K562 (cell line): ENCODE results near the gene PTPRG. TPM values are rescaled to one million over a fixed set of nuclear protein-coding genes. Genes with fewer than 3 reads are reported as not detected.

ENCODE experiments used
- ATAC-seq: fragments of 200-7000 bp; cut with Tn5 transposase; 3 replicates; pipeline ENCODE4 v1.9.1; 2020; ENCODE audit warnings: moderate library complexity
- BruUV-seq: library from RNA; stranded (reverse); fragments of 400-500 nt; replicated peaks from 2 replicates; lab custom pipeline; 2021; lab: Mats Ljungman, UMichigan
- CTCF ChIA-PET: fragments of 300-600 bp; formaldehyde crosslinking; extraction: SDS; loops from one replicate; lab custom pipeline; 2021; ENCODE audit warnings: low intra/inter-chr PET ratio; lab: Yijun Ruan, JAX
- POLR2A ChIA-PET: fragments of 300-600, 350-650 bp; sonication (Branson Sonifier 250); formaldehyde crosslinking; extraction: SDS; loops from one replicate; lab custom pipeline; 2021; ENCODE audit warnings: antibody characterized with exemption, inconsistent platforms; lab: Yijun Ruan, JAX
- DNase-seq, 4 experiments: peaks; one replicate each; pipeline versions ENCODE4 v3.0.0 to v3.0.0-alpha.2; 2011 to 2018; ENCODE audit warnings: low spot score in 3 of 4, mixed read lengths in 3 of 4; ENCODE audit errors: extremely low read depth in 1 of 4
- FAIRE-seq: peaks from 2 replicates; lab custom pipeline; 2011; peaks lifted over from hg19 to GRCh38; lab: Jason Lieb, UNC
- H2AFZ ChIP-seq: 2 replicates; pipeline ENCODE4 v1.6.0; 2011; ENCODE audit warnings: low read depth, low read length, control low read depth, inconsistent platforms
- H3K27ac ChIP-seq: fragments of 200-600 bp; 3 replicates; pipeline ENCODE4 v1.8.0; 2011; ENCODE audit warnings: low read depth, mild to moderate bottlenecking, control low read depth, inconsistent platforms, low read length, moderate library complexity, mixed read lengths; ENCODE audit errors: extremely low read depth
- H3K27me3 ChIP-seq, 2 experiments: fragments of 300-600 bp in 1 of 2; 2 replicates in 1 of 2; 3 replicates in 1 of 2; pipeline versions ENCODE4 v1.6.0 to v1.8.0; 2011; ENCODE audit warnings: inconsistent platforms in 2 of 2, low read length in 2 of 2, mild to moderate bottlenecking in 1 of 2, mixed read lengths in 1 of 2, moderate library complexity in 1 of 2; ENCODE audit not compliant: control insufficient read depth in 2 of 2, insufficient read depth in 2 of 2
- H3K36me3 ChIP-seq: fragments of 300-600 bp; 3 replicates; pipeline ENCODE4 v1.8.0; 2011; ENCODE audit warnings: mild to moderate bottlenecking, low read length, inconsistent platforms; ENCODE audit not compliant: control insufficient read depth, insufficient read depth
- H3K4me1 ChIP-seq, 2 experiments: fragments of 200-600 bp in 1 of 2; replicated peaks in 1 of 2; 2 replicates in 1 of 2; 3 replicates in 1 of 2; pipeline versions ENCODE4 v1.5.1 to v1.8.0; 2011; ENCODE audit warnings: inconsistent platforms in 2 of 2, low read length in 2 of 2, mild to moderate bottlenecking in 1 of 2, mixed read lengths in 1 of 2, moderate library complexity in 1 of 2; ENCODE audit not compliant: control insufficient read depth in 2 of 2, insufficient read depth in 2 of 2
- H3K4me2 ChIP-seq: 2 replicates; pipeline ENCODE4 v1.6.1; 2011; ENCODE audit warnings: low read length, control low read depth, inconsistent platforms, mixed read lengths; ENCODE audit not compliant: insufficient read depth
- H3K4me3 ChIP-seq: fragments of 200-600 bp; sonication (generic), shearing (Covaris generic); 2 replicates; pipeline ENCODE4 v1.5.1; 2016; ENCODE audit warnings: control low read depth, inconsistent platforms
- H3K79me2 ChIP-seq: fragments of 200-600 bp; 3 replicates; pipeline ENCODE4 v1.8.0; 2011; ENCODE audit warnings: low read length, inconsistent platforms; ENCODE audit not compliant: control insufficient read depth, insufficient read depth
- H3K9ac ChIP-seq, 2 experiments: 2 replicates each; pipeline versions ENCODE4 v1.6.0 to v1.6.1; 2011; ENCODE audit warnings: low read depth in 2 of 2, low read length in 2 of 2, control low read depth in 1 of 2, inconsistent platforms in 1 of 2, mild to moderate bottlenecking in 1 of 2, mixed read lengths in 1 of 2; ENCODE audit not compliant: insufficient read depth in 1 of 2
- H3K9me1 ChIP-seq: one replicate; pipeline ENCODE4 v1.6.0; 2011; ENCODE audit warnings: inconsistent platforms, mild to moderate bottlenecking, low read length, moderate library complexity; ENCODE audit not compliant: control insufficient read depth, insufficient read depth
- H3K9me3 ChIP-seq: replicated peaks from 2 replicates; pipeline ENCODE4 v1.5.1; 2011; ENCODE audit warnings: low read depth, low read length, inconsistent platforms; ENCODE audit not compliant: control insufficient read depth, insufficient read depth
- H4K20me1 ChIP-seq: replicated peaks from 2 replicates; pipeline ENCODE4 v1.6.1; 2011; ENCODE audit warnings: low read length, inconsistent platforms, mixed read lengths; ENCODE audit not compliant: control insufficient read depth, insufficient read depth
- CHD4 ChIP-seq: fragments of 200-600 bp; sonication (generic); IDR thresholded peaks from 3 replicates; pipeline ENCODE4 v1.6.1; 2012; ENCODE audit warnings: low read depth, mild to moderate bottlenecking, mixed read lengths, low read length, inconsistent platforms; ENCODE audit not compliant: insufficient read depth, insufficient replicate concordance, poor library complexity, severe bottlenecking
- FOXK1 ChIP-seq: sonication (generic); formaldehyde crosslinking; IDR thresholded peaks from 2 replicates; pipeline ENCODE4 v1.8.0; 2022; ENCODE audit warnings: missing genetic modification reagents, mild to moderate bottlenecking, borderline replicate concordance
- KLF6 ChIP-seq: fragments of 250-450 bp; sonication (Bioruptor Pico); IDR thresholded peaks from 2 replicates; pipeline ENCODE4 v1.4.0; 2020; ENCODE audit warnings: mild to moderate bottlenecking, moderate library complexity, borderline replicate concordance
- POLR3G ChIP-seq: IDR thresholded peaks from 2 replicates; pipeline ENCODE4 v1.6.1; 2011; ENCODE audit not compliant: insufficient read length, insufficient replicate concordance; ENCODE audit errors: extremely low read depth
- RBM25 ChIP-seq: fragments of 200-400 bp; formaldehyde crosslinking; IDR thresholded peaks from 2 replicates; pipeline ENCODE4 v1.6.1; 2018; ENCODE audit warnings: low read length, low read depth, moderate library complexity; ENCODE audit not compliant: severe bottlenecking
- TBP ChIP-seq: optimal IDR thresholded peaks from 2 replicates; pipeline ENCODE3; 2011; ENCODE audit warnings: low read depth, low read length, improper control_type of control experiment
- YY1 ChIP-seq, 3 experiments: IDR thresholded peaks; 2 replicates each; pipeline ENCODE4 v1.6.1; 2011; ENCODE audit warnings: low read length in 2 of 3, mild to moderate bottlenecking in 2 of 3, moderate library complexity in 2 of 3, borderline replicate concordance in 1 of 3, control low read depth in 1 of 3, low read depth in 1 of 3; ENCODE audit not compliant: insufficient read depth in 3 of 3, insufficient replicate concordance in 2 of 3, control insufficient read depth in 1 of 3, insufficient read length in 1 of 3; ENCODE audit errors: extremely low read depth in 1 of 3
- ZNF57 ChIP-seq: fragments of 450-650 bp; formaldehyde crosslinking; IDR thresholded peaks from 2 replicates; pipeline ENCODE4 v1.4.0; 2020; ENCODE audit warnings: mild to moderate bottlenecking, moderate library complexity
- WGBS: fragments of 100-300 bp; shearing (Covaris generic); methylation state at CpG from one replicate; pipeline ENCODE4 v1.1.6; 2016; ENCODE audit warnings: low coverage, mixed read lengths; ENCODE audit not compliant: insufficient coverage; ENCODE audit errors: missing lambda C conversion rate; 5-methylcytosine and 5-hydroxymethylcytosine counted together
- in situ Hi-C: fragments of 300-500 bp; cut with MboI; formaldehyde crosslinking; loops from 4 replicates; pipeline ENCODE4 v1.15.0; 2018; ENCODE audit warnings: inconsistent platforms, mixed read lengths
- intact Hi-C: fragments of 100-400 bp; cut with micrococcal nuclease; formaldehyde crosslinking; loops from 2 replicates; pipeline ENCODE4 v1.14.2; 2022
- polyA plus RNA-seq, 8 experiments: library from polyadenylated mRNA; depleted of rRNA in 4 of 8; stranded (reverse) in 5 of 8; unstranded in 3 of 8; fragments of >200 nt; fragmentation: Nextera tagmentation in 2 of 8; fragmentation: Illumina TruSeq in 1 of 8; extraction: Ambion mirVana in 2 of 8; extraction: Trizol in 1 of 8; gene quantifications; 2 replicates each; pipeline versions ENCODE4 v1.2.1 to v1.2.3, GENCODE V29; 2011 to 2014; ENCODE audit warnings: inconsistent platforms in 1 of 8, missing spikeins in 1 of 8
- total RNA-seq, 7 experiments: library from RNA; depleted of rRNA in 6 of 7; stranded (reverse); fragments of >200 nt in 6 of 7; fragmentation: Illumina TruSeq in 2 of 7; extraction: Trizol in 2 of 7; gene quantifications; 2 replicates each; pipeline versions ENCODE4 v1.2.1 to v1.2.3, GENCODE V29; 2011 to 2021; ENCODE audit warnings: low replicate concordance in 1 of 7
- TF ChIP-seq, protein P1 (sequence below): fragments of 250-450 bp; sonication (Bioruptor Pico); IDR thresholded peaks from 2 replicates; pipeline ENCODE4 v1.8.0; 2021; ENCODE audit warnings: moderate library complexity, mild to moderate bottlenecking, inconsistent platforms
- TF ChIP-seq, protein P2 (sequence below): fragments of 250-450 bp; sonication (Bioruptor Pico); IDR thresholded peaks from 2 replicates; pipeline ENCODE4 v1.8.0; 2021; ENCODE audit warnings: borderline replicate concordance, mild to moderate bottlenecking, moderate library complexity; ENCODE audit not compliant: poor library complexity, severe bottlenecking

The PTPRG gene
- total and polyA plus RNA-seq, 9 of the 15 experiments (the other 6 are each of a cell fraction or from before 2014, with no cell fraction given) = 0.16 TPM; not detected in 8

DNA sequence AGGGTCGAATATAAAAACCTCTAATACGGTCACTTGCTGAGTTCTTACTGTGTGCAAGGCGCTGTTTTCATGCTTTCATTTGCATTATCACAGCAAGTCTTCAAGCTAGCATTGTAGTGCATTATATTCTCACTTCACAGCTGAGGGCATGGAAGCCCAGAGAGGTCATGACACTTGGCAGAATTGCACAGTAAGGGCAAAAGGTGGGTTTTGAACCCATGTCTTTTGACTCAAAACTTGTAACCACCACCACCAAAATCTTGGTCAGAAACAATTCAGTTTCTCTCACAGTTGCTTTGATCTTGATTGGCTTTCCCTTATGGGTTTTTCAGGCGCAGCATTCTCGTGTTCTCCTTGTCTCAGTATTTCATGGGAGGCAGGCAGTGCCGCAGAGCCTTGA is 371.1 kb downstream of the PTPRG start:
- no peak for DNase-seq
- ChIA-PET CTCF (no interaction called here), POLR2A (no interaction called here)
- in situ Hi-C loops = no loop called here
- no peak for ATAC-seq
- no peak overlapping the region for H3K4me2 ChIP-seq
- no peak overlapping the region for H3K4me3 ChIP-seq
- no peak for TF ChIP-seq TBP
- peak; percentile 15 for TF ChIP-seq RBM25
- no TSS peak for BruUV-seq
- no peaks in the 10 kb centered on the region for H4K20me1 ChIP-seq
- H3K4me1 ChIP-seq = no peaks in the 10 kb centered on the region
- no peaks in the 10 kb centered on the region for H3K9me1 ChIP-seq
- H3K9ac ChIP-seq = no peak overlapping the region
- H3K9me3 ChIP-seq = no peaks in the 10 kb centered on the region
- H3K27ac ChIP-seq = no peak overlapping the region
- intact Hi-C loops = no loop called here
- FAIRE-seq = no peak
- no peaks in the 10 kb centered on the region for H3K79me2 ChIP-seq
- H3K27me3 ChIP-seq = no peaks in the 10 kb centered on the region
- H2AFZ ChIP-seq = no peak overlapping the region
- H3K36me3 ChIP-seq = no peaks in the 10 kb centered on the region
- WGBS = 0% methylated on average over 6 of the region's 6 CpGs

DNA sequence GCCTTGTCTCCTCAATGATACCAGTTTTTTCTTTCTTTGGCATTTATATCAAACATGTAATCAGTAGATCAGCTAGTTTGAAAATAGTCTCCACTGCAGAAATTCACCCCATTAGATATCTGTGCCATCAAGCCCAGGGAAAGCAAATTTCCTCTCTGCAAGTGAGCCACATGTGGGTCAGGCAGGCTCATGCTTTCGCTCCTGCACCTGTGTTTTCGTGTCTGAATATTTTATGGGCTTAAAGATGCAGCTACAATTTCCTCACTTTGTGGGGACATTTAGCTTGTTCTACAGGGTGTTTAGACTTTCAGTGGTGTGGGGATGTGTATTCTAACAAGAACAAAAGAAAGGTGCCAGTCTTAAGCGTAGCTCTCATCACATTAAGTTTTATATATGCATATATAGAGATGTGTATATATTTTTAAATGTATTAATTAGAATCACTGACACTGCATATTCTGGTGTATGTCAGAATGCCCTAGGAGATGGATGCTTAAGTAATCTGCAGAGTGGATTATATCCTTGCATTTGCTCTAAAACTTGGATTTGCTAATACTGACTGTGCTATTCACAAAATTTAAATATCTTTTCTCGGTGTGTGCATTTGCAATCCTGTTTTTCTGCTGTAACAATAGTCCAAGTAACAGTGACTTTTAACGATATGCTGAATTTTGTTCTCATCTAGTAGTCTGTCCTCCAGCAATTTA is 372.6 kb downstream of the PTPRG start:
- Histone ChIP-seq H3K4me1 (no peaks in the 10 kb centered on the region), H3K79me2 (no peaks in the 10 kb centered on the region), H3K27ac (no peak overlapping the region), H3K4me3 (no peak overlapping the region), H3K27me3 (no peaks in the 10 kb centered on the region), H2AFZ (no peak overlapping the region), H4K20me1 (no peaks in the 10 kb centered on the region), H3K9ac (no peak overlapping the region), H3K36me3 (no peaks in the 10 kb centered on the region)
- 2% methylated on average over 5 of the region's 5 CpGs for WGBS
- ChIA-PET POLR2A (no interaction called here), CTCF (interaction anchor here (0.6 kb wide), 1 partner anchor 698 kb away, joined by 4 read pairs; no protein-coding TSS in a partner anchor)
- intact Hi-C loops = no loop called here
- DNase-seq (no peak), FAIRE-seq (no peak)
- no TSS peak for BruUV-seq
- TF ChIP-seq ZNF57 (CRISPR knock-in tag) = no peak
- TF ChIP-seq KLF6 = no peak
- TF ChIP-seq, protein P1, sequence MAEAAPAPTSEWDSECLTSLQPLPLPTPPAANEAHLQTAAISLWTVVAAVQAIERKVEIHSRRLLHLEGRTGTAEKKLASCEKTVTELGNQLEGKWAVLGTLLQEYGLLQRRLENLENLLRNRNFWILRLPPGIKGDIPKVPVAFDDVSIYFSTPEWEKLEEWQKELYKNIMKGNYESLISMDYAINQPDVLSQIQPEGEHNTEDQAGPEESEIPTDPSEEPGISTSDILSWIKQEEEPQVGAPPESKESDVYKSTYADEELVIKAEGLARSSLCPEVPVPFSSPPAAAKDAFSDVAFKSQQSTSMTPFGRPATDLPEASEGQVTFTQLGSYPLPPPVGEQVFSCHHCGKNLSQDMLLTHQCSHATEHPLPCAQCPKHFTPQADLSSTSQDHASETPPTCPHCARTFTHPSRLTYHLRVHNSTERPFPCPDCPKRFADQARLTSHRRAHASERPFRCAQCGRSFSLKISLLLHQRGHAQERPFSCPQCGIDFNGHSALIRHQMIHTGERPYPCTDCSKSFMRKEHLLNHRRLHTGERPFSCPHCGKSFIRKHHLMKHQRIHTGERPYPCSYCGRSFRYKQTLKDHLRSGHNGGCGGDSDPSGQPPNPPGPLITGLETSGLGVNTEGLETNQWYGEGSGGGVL (CRISPR knock-in tag) = no peak
- TF ChIP-seq CHD4 = no peak
- no peak for TF ChIP-seq FOXK1 (CRISPR knock-in tag)
- TF ChIP-seq, protein P2, sequence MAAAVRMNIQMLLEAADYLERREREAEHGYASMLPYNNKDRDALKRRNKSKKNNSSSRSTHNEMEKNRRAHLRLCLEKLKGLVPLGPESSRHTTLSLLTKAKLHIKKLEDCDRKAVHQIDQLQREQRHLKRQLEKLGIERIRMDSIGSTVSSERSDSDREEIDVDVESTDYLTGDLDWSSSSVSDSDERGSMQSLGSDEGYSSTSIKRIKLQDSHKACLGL (CRISPR knock-in tag) = no peak
- TF ChIP-seq YY1 (IDR thresholded peaks at IDR 0.05; ENCODE audit: borderline replicate concordance in 1 of 3, control insufficient read depth in 1 of 3, extremely low read depth in 1 of 3, insufficient read depth in 3 of 3, insufficient read length in 1 of 3, insufficient replicate concordance in 2 of 3, low read depth in 1 of 3, low read length in 2 of 3) = no peak
- no peak for TF ChIP-seq POLR3G
- TF ChIP-seq, all 486 proteins: peak for 0
- Histone ChIP-seq H3K4me2 (no peak overlapping the region), H3K9me3 (no peaks in the 10 kb centered on the region), H3K9me1 (no peaks in the 10 kb centered on the region)
- ATAC-seq = no peak
- in situ Hi-C loops = no loop called here
